Esophagus muscularis mucosa (tissue), 4 donors: ENCODE measurements around the gene GNPNAT1.

ENCODE experiments used
- EP300 ChIP-seq: sonication (generic); formaldehyde crosslinking; IDR thresholded peaks from one replicate; pipeline ENCODE4 v1.6.1; 2017; ENCODE audit warnings: antibody characterized with exemption
- POLR2A ChIP-seq: fragments of 450-650 bp; IDR thresholded peaks from one replicate; pipeline ENCODE4 v1.6.1; 2017; ENCODE audit warnings: antibody characterized with exemption, moderate library complexity, mild to moderate bottlenecking, low read depth
- POLR2AphosphoS5 ChIP-seq, 2 donors: sonication (generic); formaldehyde crosslinking; IDR thresholded peaks; one replicate each; pipeline ENCODE4 v1.6.1; 2017; ENCODE audit warnings: antibody characterized with exemption in 2 of 2
- TF ChIP-seq, protein P1 (sequence below), 3 experiments: fragments of 200-600 bp in 2 of 3; fragments of 450-650 bp in 1 of 3; sonication (generic) in 2 of 3; IDR thresholded peaks; one replicate each; pipeline ENCODE4 v1.5.1; 2017 to 2019; ENCODE audit warnings: antibody characterized with exemption in 3 of 3, mild to moderate bottlenecking in 2 of 3, moderate library complexity in 1 of 3

GRCh38 chr14:52735921-52736489 is 55.4 kb downstream of the GNPNAT1 start:
- TF ChIP-seq, protein P1, sequence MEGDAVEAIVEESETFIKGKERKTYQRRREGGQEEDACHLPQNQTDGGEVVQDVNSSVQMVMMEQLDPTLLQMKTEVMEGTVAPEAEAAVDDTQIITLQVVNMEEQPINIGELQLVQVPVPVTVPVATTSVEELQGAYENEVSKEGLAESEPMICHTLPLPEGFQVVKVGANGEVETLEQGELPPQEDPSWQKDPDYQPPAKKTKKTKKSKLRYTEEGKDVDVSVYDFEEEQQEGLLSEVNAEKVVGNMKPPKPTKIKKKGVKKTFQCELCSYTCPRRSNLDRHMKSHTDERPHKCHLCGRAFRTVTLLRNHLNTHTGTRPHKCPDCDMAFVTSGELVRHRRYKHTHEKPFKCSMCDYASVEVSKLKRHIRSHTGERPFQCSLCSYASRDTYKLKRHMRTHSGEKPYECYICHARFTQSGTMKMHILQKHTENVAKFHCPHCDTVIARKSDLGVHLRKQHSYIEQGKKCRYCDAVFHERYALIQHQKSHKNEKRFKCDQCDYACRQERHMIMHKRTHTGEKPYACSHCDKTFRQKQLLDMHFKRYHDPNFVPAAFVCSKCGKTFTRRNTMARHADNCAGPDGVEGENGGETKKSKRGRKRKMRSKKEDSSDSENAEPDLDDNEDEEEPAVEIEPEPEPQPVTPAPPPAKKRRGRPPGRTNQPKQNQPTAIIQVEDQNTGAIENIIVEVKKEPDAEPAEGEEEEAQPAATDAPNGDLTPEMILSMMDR (IDR thresholded peaks at IDR 0.05) = no peak
- TF ChIP-seq POLR2A (no peak), EP300 (no peak), POLR2AphosphoS5 (IDR thresholded peaks at IDR 0.05) (no peak)
